Measurements from ENCODE around the gene PTPN22. TPM values are rescaled to one million over a fixed set of nuclear protein-coding genes. Genes with fewer than 3 reads are reported as not detected.

Gene PTPN22
- total RNA-seq, 2 experiments from 2014 or later: 28.3 to 30.2 TPM

- H3K4me3 Mint-ChIP-seq: no peak overlapping the region
- Histone ChIP-seq H3K4me3 (ENCODE audit: low read length) (no peak overlapping the region), H3K27ac (ENCODE audit: low read depth in 1 of 2, low read length in 2 of 2) (no peak overlapping the region), H3K4me1 (ENCODE audit: insufficient read depth, low read length) (no peaks in the 10 kb centered on the region), H3K9me3 (ENCODE audit: control insufficient read depth in 1 of 2, insufficient read depth in 1 of 2, low read length in 2 of 2) (no peaks in the 10 kb centered on the region), H3K27me3 (ENCODE audit: control insufficient read depth in 1 of 2, insufficient read depth in 2 of 2, low read length in 2 of 2) (no peaks in the 10 kb centered on the region), H3K36me3 (ENCODE audit: insufficient read depth, low read length) (peaks cover 65% of the 10 kb centered on the region)
- DNase-seq (no peak), ATAC-seq (ENCODE audit: poor library complexity) (no peak)
- no peaks in the 10 kb centered on the region for H3K4me1 Mint-ChIP-seq (ENCODE audit: low read depth)
- H3K27ac Mint-ChIP-seq: no peak overlapping the region
- CTCF ChIA-PET: no interaction called here
- H3K27me3 Mint-ChIP-seq: no peaks in the 10 kb centered on the region
- no peaks in the 10 kb centered on the region for H3K9me3 Mint-ChIP-seq
- peaks cover 65% of the 10 kb centered on the region for H3K36me3 Mint-ChIP-seq (ENCODE audit: low read depth)
- POLR2A ChIA-PET: no interaction called here
- no peak for TF ChIP-seq CTCF (IDR thresholded peaks at IDR 0.05)
- intact Hi-C loops (cut with DNase I, micrococcal nuclease): loop anchor here in 1 of 2 experiments (10.0 kb wide), 1 partner anchor 695 kb away; no protein-coding TSS in a partner anchor
These were observed 41.5 kb downstream of the PTPN22 start for GRCh38 chr1:113830039-113830438.

GRCh38 chr1:113821916-113822315 is 49.6 kb downstream of the PTPN22 start:
- ATAC-seq (ENCODE audit: poor library complexity): no peak
- peaks cover 50% of the 10 kb centered on the region for H3K36me3 ChIP-seq (ENCODE audit: insufficient read depth, low read length)
- H3K9me3 ChIP-seq (ENCODE audit: control insufficient read depth in 1 of 2, insufficient read depth in 1 of 2, low read length in 2 of 2): no peaks in the 10 kb centered on the region
- Mint-ChIP-seq H3K9me3 (no peaks in the 10 kb centered on the region), H3K27me3 (no peaks in the 10 kb centered on the region), H3K27ac (no peak overlapping the region), H3K4me1 (ENCODE audit: low read depth) (no peaks in the 10 kb centered on the region), H3K36me3 (ENCODE audit: low read depth) (peaks cover 61% of the 10 kb centered on the region), H3K4me3 (no peak overlapping the region)
- DNase-seq: no peak
- ChIA-PET POLR2A (interaction anchor here (1.1 kb wide), 1 partner anchor 62 kb away, joined by 3 read pairs; no protein-coding TSS in a partner anchor), CTCF (no interaction called here)
- intact Hi-C loops (cut with DNase I, micrococcal nuclease): no loop called here
- no peaks in the 10 kb centered on the region for H3K4me1 ChIP-seq (ENCODE audit: insufficient read depth, low read length)
- no peak overlapping the region for H3K4me3 ChIP-seq (ENCODE audit: low read length)
- no peak overlapping the region for H3K27ac ChIP-seq (ENCODE audit: low read depth in 1 of 2, low read length in 2 of 2)
- H3K27me3 ChIP-seq (ENCODE audit: control insufficient read depth in 1 of 2, insufficient read depth in 2 of 2, low read length in 2 of 2): no peaks in the 10 kb centered on the region
- TF ChIP-seq CTCF (IDR thresholded peaks at IDR 0.05): no peak

GRCh38 chr1:113818578-113818977 is 52.9 kb downstream of the PTPN22 start:
- no peak overlapping the region for H3K27ac Mint-ChIP-seq
- ChIA-PET CTCF (no interaction called here), POLR2A (no interaction called here)

More at GRCh38 chr1:113818578-113818977, 52.9 kb downstream of the PTPN22 start:
- Histone ChIP-seq H3K9me3 (ENCODE audit: control insufficient read depth in 1 of 2, insufficient read depth in 1 of 2, low read length in 2 of 2) (no peaks in the 10 kb centered on the region), H3K36me3 (ENCODE audit: insufficient read depth, low read length) (peaks cover 41% of the 10 kb centered on the region), H3K4me3 (ENCODE audit: low read length) (no peak overlapping the region), H3K27ac (ENCODE audit: low read depth in 1 of 2, low read length in 2 of 2) (no peak overlapping the region), H3K27me3 (ENCODE audit: control insufficient read depth in 1 of 2, insufficient read depth in 2 of 2, low read length in 2 of 2) (no peaks in the 10 kb centered on the region), H3K4me1 (ENCODE audit: insufficient read depth, low read length) (no peaks in the 10 kb centered on the region)
- Mint-ChIP-seq H3K36me3 (ENCODE audit: low read depth) (peaks cover 56% of the 10 kb centered on the region), H3K9me3 (no peaks in the 10 kb centered on the region), H3K27me3 (no peaks in the 10 kb centered on the region), H3K4me1 (ENCODE audit: low read depth) (no peaks in the 10 kb centered on the region), H3K4me3 (no peak overlapping the region)
- no peak for TF ChIP-seq CTCF (IDR thresholded peaks at IDR 0.05)
- ATAC-seq (ENCODE audit: poor library complexity): no peak
- intact Hi-C loops (cut with DNase I, micrococcal nuclease): loop anchor here in 1 of 2 experiments (5.0 to 10.0 kb wide), 7 partner anchors 424 to 1104 kb away; partner anchors contain the start of genes BCAS2, CSDE1, LRIG2 and MAGI3
- DNase-seq: no peak
